Fibroblast of skin of abdomen (primary cell): ENCODE measurements around the gene DLL1.

Experiments
- DNase-seq: peaks from one replicate; pipeline ENCODE4 v3.0.0-alpha.2; 2013

DLL1 gene

GRCh38 chr6:170249817-170250216 lies 41.1 kb downstream of the DLL1 start:
- DNase-seq = no peak

GRCh38 chr6:170248861-170249600 lies 41.8 kb downstream of the DLL1 start:
- no peak for DNase-seq

- DNase-seq = no peak
Measured at GRCh38 chr6:170248111-170248805, 42.6 kb downstream of the DLL1 start.

GRCh38 chr6:170247178-170247701 lies 43.6 kb downstream of the DLL1 start:
- DNase-seq = no peak

- DNase-seq = no peak
Measured at GRCh38 chr6:170245475-170245992, 45.3 kb downstream of the DLL1 start.

- DNase-seq = no peak
Measured at GRCh38 chr6:170244721-170245474, 46.0 kb downstream of the DLL1 start.

GRCh38 chr6:170243791-170244291 lies 47.0 kb downstream of the DLL1 start:
- no peak for DNase-seq

- no peak for DNase-seq
Measured at GRCh38 chr6:170243386-170243785, 47.5 kb downstream of the DLL1 start.

GRCh38 chr6:170238741-170239565 lies 51.9 kb downstream of the DLL1 start:
- DNase-seq = no peak

GRCh38 chr6:170237999-170238740 lies 52.7 kb downstream of the DLL1 start:
- no peak for DNase-seq

- DNase-seq = no peak
Measured at GRCh38 chr6:170236131-170236836, 54.6 kb downstream of the DLL1 start.

- no peak for DNase-seq
Measured at GRCh38 chr6:170235391-170236125, 55.3 kb downstream of the DLL1 start.

GRCh38 chr6:170234419-170234818 lies 56.5 kb downstream of the DLL1 start:
- DNase-seq = no peak

GRCh38 chr6:170233286-170234205 lies 57.3 kb downstream of the DLL1 start:
- DNase-seq = no peak
